ENCODE measurements around the gene HTR3B.

HTR3B gene

DNA sequence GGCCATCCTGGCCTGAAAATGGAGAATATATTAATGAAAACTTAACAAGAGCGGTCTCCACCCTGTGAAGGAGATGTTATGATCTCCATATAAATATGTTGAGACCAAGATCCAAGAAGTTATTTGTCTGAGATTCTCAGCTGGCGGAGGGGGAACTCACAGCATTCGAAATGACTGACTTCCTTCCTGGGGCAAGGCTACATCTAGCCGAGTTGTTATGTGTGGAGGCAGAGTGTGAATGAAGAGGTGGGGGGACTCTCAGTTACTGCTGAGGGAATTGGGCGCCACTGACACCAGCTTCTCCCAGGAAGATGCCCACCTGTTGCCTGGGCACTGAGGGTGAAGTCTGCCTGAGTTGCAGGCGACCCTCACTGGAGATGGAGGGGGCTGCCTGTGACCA lies 76.2 kb downstream of the HTR3B start:
- ChIA-PET CTCF (no interaction called here), POLR2A (ENCODE audit: low non-redundant PET) (no interaction called here)
- H3K27ac ChIP-seq: no peak overlapping the region
- DNase-seq (ENCODE audit: low spot score): no peak
- TF ChIP-seq, protein P1, sequence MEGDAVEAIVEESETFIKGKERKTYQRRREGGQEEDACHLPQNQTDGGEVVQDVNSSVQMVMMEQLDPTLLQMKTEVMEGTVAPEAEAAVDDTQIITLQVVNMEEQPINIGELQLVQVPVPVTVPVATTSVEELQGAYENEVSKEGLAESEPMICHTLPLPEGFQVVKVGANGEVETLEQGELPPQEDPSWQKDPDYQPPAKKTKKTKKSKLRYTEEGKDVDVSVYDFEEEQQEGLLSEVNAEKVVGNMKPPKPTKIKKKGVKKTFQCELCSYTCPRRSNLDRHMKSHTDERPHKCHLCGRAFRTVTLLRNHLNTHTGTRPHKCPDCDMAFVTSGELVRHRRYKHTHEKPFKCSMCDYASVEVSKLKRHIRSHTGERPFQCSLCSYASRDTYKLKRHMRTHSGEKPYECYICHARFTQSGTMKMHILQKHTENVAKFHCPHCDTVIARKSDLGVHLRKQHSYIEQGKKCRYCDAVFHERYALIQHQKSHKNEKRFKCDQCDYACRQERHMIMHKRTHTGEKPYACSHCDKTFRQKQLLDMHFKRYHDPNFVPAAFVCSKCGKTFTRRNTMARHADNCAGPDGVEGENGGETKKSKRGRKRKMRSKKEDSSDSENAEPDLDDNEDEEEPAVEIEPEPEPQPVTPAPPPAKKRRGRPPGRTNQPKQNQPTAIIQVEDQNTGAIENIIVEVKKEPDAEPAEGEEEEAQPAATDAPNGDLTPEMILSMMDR (conservative IDR thresholded peaks at IDR 0.05; ENCODE audit: low read depth): no peak

DNA sequence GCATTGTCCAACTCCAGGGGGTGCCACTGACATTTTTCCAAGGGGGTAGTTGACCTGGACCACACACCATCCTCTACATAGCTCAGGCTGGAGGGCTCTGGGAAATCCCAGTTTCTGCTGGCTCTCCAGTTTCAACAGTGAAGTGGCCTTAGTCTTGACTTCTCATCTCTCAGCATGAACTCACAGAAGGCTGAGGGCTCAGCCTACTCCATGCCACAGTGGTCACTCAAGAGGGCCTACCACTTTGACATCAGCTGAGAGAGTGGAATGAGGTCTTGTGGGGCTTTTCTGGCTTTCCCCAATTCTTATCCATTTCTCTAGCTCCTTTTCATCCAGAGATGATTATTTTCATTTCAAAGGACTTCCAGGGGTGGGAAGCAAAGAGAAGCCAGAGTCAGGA lies 77.7 kb downstream of the HTR3B start:
- ChIA-PET POLR2A (ENCODE audit: low non-redundant PET) (no interaction called here), CTCF (no interaction called here)
- no peak overlapping the region for H3K27ac ChIP-seq
- DNase-seq (ENCODE audit: low spot score): no peak
- TF ChIP-seq, protein P1 (conservative IDR thresholded peaks at IDR 0.05; ENCODE audit: low read depth): no peak

DNA sequence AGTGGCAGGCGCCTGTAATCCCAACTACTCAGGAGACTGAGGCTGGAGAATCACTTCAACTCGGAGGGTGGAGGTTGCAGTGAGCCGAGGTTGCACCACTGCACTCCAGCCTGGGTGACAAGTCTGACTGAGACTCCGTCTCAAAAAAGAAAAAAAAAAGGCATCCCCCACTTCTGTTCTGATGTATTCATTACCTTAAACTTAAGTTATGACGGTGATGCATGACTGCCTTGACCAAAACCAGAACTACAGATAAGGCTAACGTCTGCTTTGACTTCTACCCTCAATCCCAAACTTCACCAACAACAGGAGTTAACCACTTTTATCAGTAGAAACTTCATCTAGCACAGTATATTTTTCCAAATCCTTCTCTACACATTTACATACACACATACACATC lies 80.2 kb downstream of the HTR3B start:
- POLR2A ChIA-PET (ENCODE audit: low non-redundant PET): no interaction called here
- H3K27ac ChIP-seq: no peak overlapping the region
- TF ChIP-seq, protein P1 (conservative IDR thresholded peaks at IDR 0.05; ENCODE audit: low read depth): no peak
- CTCF ChIA-PET: no interaction called here
- no peak for DNase-seq (ENCODE audit: low spot score)

GRCh38 chr11:113985906-113986305 lies 81.3 kb downstream of the HTR3B start:
- TF ChIP-seq, protein P1 (conservative IDR thresholded peaks at IDR 0.05; ENCODE audit: low read depth): no peak
- ChIA-PET CTCF (no interaction called here), POLR2A (ENCODE audit: low non-redundant PET) (no interaction called here)
- H3K27ac ChIP-seq: no peak overlapping the region
- no peak for DNase-seq (ENCODE audit: low spot score)

GRCh38 chr11:113986351-113987140 lies 82.0 kb downstream of the HTR3B start:
- POLR2A ChIA-PET (ENCODE audit: low non-redundant PET): no interaction called here
- CTCF ChIA-PET: interaction anchor here (2.0 kb wide), 1 partner anchor 275 kb away, joined by 10 read pairs; no protein-coding TSS in a partner anchor
- no peak for DNase-seq (ENCODE audit: low spot score)
- TF ChIP-seq, protein P1 (conservative IDR thresholded peaks at IDR 0.05; ENCODE audit: low read depth): no peak
- no peak overlapping the region for H3K27ac ChIP-seq

DNA sequence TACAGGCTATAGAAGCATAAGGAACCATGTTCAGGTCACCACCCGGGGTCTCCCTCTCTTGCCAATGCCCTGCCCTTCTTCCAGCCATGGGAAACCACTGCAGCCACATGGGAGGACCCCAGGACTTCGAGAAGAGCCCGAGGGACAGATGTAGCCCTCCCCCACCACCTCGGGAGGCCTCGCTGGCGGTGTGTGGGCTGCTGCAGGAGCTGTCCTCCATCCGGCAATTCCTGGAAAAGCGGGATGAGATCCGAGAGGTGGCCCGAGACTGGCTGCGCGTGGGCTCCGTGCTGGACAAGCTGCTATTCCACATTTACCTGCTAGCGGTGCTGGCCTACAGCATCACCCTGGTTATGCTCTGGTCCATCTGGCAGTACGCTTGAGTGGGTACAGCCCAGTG lies 84.8 kb downstream of the HTR3B start:
- POLR2A ChIA-PET (ENCODE audit: low non-redundant PET): no interaction called here
- H3K27ac ChIP-seq: no peak overlapping the region
- no peak for DNase-seq (ENCODE audit: low spot score)
- CTCF ChIA-PET: no interaction called here
- TF ChIP-seq, protein P1 (conservative IDR thresholded peaks at IDR 0.05; ENCODE audit: low read depth): no peak

Measured in RWPE1 (cell line).